Hematopoietic multipotent progenitor cell treated with erythropoietin and hydrocortisone succinate and interleukin-3 and kit ligand, for 17 days (in vitro differentiated cells): ENCODE results near the gene UTP4.

ENCODE experiments used
- DNase-seq: peaks from one replicate; pipeline ENCODE4 v3.0.0-alpha.2; 2015; ENCODE audit warnings: low spot score

The UTP4 gene

GRCh38 chr16:69176033-69176800 lies 43.8 kb downstream of the UTP4 start:
- DNase-seq, result no peak

GRCh38 chr16:69179328-69180010 lies 47.0 kb downstream of the UTP4 start:
- DNase-seq, result no peak

- DNase-seq, result no peak
These were observed 47.5 kb downstream of the UTP4 start for GRCh38 chr16:69180011-69180338.

DNA sequence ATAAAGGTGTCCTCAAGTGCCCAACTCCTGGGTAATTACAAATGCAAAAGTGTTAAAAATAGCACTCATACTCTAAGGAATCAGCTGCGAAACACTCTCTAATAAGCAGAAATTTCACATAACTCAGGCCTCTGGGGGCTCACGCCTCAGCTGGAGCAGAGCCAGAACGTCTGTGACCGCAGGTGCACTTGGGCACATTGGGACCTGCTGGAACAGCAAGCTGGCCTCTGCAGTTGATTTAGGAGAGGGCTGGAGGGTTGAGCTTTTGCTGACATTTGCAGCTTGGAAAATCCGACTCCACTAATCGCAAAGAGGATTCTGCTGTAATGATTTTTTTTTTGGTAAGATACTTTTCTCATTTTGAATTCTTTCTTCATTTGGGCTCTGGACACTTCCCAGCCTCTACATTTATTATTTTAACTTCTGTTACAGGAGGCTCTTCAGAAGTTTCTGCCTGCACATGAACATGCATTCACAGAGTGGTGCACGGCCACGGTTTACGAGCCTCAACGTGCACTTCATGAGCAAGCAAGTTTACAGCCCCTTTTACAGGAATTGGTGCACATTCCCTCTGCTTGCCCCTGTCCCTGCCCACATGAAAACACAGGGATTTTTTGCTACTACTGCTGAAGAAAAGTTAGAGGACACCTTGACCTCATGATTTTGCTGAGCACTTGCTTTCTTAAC lies 50.4 kb downstream of the UTP4 start:
- no peak for DNase-seq

DNA sequence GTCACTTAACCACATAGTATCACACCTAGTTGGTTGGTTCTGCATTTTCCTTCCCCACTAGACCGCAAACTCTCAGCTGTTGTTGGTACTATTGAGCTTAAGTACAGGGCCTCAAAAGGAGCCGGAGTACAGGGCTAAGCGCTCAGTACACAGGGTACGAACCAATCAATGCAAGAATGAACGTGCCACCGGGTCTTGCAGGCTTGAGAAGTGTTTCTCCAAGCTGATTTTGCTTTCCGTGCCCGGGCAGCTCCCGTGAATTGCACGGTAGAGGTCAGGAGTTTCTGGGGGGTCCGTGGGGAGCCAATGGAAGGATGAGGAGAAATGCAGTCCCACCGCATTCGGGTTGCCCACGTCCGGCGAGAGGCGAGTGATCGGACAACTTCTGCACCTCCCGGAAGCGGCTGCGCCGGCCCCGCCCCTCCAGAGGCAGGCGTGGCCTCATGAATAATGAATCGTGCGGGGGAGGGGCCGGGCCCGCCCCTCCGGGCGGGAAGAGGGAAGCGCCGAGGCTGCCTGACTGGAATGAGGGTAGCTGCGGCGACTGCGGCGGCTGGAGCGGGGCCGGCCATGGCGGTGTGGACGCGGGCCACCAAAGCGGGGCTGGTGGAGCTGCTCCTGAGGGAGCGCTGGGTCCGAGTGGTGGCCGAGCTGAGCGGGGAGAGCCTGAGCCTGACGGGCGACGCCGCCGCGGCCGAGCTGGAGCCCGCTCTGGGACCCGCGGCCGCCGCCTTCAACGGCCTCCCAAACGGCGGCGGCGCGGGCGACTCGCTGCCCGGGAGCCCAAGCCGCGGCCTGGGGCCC lies 54.4 kb downstream of the UTP4 start, which contains the start of gene SNTB2:
Gene SNTB2, plus strand, starts transcription at position 523 of the 804 bp plus-strand sequence. Its CDS starts 3 bp downstream, at position 526.
- DNase-seq, result peak; percentile 78

DNA sequence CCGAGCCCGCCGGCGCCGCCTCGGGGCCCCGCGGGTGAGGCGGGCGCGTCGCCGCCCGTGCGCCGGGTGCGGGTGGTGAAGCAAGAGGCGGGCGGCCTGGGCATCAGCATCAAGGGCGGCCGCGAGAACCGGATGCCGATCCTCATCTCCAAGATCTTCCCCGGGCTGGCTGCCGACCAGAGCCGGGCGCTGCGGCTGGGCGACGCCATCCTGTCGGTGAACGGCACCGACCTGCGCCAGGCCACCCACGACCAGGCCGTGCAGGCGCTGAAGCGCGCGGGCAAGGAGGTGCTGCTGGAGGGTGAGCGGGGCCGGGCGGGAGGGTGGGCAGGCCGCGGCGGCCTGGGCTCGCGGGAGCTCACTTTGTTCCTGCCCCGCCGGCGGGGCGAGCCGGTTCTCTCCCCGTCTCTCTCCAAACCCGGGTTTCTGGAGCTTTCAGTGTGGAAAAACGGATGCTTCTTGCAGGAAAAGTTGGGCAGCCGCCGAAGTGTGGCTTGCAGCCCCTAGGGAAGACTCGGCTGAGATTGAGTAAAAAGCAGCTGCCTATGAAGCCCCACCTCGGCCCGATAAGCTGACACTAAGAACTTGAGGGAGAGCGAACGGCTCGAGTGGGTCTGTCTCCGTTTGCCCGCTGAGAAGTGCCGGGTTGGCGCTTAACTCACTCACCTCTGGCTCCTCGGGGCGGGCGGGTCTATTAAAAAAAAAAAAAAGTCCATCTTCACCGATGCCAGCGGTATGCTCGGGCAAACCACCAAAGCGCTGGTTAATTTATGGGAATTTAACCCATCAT lies 55.2 kb downstream of the UTP4 start:
- no peak for DNase-seq

DNA sequence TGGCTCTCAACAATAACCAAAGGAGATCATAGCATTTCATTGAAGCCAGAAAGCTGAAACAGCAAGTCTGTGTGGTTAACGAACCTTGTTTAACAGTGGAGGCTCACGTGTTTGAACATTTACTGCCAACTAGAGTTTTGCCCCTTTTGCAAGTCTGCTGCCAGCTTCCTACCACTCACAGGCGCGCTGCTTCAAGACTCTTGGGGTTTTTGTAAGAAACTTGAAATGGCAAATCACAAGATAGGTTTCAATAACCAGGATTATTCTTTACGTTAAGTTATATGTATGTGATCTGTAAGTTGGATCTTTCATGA lies 55.7 kb downstream of the UTP4 start:
- no peak for DNase-seq

- no peak for DNase-seq
These were observed 56.3 kb downstream of the UTP4 start for GRCh38 chr16:69188716-69189115.

DNA sequence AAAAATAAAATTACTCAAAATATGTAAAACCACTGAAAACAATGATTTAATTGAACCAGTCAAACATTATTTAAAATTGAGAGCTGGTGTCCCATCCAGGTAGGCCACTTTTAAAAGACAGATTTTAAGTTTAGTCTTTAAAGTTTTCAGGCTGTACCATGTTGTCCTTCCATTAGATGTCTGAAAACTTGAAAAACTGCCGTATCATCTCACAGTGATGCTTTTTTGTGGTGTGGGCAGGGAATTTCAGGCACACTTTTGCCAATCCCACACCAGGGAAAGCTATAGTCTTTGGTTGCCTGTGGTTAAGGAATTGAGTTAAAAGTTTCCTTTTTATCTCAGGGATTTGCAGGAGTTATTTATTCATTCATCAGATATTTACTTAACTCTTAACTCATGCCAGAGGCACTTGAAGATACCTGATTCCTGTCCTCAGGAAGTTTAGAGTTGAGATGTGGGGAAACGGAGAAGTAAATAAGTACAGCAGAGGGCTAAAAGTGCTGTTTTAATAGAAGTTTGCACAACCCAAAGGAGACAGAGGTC lies 57.7 kb downstream of the UTP4 start:
- DNase-seq, result no peak

DNA sequence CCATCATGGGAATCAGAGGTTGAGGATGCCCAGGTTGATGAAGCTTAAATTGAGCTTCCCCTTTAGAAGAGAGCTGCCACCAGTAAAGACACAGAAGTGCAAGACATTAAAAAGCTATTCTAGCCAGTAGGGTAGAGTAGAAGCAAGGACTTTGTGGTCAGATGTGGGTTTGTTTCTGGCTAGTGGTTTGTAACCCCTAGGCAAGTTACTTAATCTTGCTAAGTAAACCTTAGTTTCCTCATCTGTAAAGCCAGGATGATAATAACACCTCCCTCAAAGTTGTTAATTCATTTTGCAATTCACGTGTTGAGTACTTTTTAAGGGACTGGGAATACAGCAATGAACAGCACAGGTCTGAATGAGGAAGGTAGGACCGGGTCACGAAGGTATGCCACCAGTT lies 58.1 kb downstream of the UTP4 start:
- no peak for DNase-seq

DNA sequence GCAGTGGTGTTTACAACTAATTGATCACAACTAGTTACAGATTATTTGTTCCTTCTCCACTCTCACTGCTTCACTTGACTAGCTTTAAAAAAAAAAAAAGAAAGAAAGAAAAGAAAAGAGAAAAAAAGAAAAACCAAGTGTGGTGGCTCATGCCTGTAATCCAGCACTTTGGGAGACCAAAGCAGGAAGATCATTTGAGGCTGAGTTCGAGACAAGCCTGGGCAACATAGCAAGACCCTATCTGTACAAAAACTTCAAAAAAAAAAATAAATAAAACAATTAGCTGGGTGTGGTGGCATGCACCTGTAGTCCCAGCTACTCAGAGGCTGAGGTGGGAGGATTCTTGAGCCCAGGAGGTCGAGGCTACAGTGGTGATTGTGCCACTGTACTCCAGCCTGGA lies 58.7 kb downstream of the UTP4 start:
- no peak for DNase-seq

GRCh38 chr16:69193855-69194254 lies 61.4 kb downstream of the UTP4 start:
- DNase-seq, result no peak

GRCh38 chr16:69194488-69194887 lies 62.0 kb downstream of the UTP4 start:
- no peak for DNase-seq

GRCh38 chr16:69195369-69196029 lies 63.0 kb downstream of the UTP4 start:
- no peak for DNase-seq

DNA sequence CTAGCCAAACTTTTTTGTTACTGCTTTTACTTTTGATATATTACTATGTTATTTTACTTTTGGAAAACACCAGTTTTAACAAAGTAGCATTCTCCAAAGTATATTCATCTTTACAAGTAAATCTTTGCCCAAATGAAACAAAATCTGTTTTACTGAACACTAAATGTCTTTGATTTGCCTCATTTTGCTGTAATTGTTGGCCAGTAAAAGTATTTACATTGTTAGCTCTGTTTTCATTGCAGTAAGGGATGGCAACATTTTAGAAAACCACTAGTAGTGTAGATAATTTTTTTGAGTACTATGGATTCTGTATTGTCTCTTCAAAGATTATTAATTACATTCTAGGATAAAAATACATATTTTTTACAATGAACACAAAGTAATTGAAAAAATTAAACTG lies 65.1 kb downstream of the UTP4 start:
- no peak for DNase-seq

DNA sequence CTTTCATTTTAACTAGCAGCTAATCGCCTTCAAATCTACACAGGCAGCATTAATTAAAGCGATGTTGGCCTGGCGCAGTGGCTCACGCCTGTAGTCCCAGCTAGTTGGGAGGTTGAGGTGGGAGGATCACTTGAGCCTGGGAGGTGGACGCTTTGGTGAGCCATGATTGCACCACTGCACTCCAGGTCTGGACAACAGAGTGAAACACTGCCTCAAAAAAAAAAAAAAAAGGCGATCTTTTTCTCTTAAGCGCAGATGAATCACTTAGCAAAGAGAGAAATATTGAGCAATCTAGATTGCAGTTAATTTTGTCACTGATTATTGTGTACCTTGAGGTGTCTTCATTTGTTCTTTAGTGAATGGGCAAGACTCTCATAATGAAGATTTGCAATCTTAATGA lies 66.9 kb downstream of the UTP4 start:
- no peak for DNase-seq

DNA sequence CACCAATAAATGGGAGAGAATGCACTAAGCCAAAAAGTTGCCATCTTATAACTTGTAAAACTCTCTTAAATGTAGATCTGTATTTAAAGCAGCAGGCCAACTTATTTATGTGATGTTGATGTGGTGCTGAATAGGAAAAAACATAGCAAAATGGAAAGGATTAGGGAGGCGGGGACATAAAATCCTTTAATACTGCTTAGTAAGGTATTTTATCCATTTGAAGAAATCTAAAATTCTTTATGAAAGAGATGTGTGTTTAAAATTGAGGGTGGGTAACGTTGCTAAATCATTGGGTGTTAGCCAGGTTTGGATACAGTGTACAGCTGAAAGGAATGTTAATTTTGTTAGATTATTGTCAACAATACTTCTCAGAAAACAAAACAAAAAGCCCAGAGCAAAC lies 68.8 kb downstream of the UTP4 start:
- DNase-seq, result no peak

- DNase-seq, result no peak
These were observed 69.3 kb downstream of the UTP4 start for GRCh38 chr16:69201787-69202186.

DNA sequence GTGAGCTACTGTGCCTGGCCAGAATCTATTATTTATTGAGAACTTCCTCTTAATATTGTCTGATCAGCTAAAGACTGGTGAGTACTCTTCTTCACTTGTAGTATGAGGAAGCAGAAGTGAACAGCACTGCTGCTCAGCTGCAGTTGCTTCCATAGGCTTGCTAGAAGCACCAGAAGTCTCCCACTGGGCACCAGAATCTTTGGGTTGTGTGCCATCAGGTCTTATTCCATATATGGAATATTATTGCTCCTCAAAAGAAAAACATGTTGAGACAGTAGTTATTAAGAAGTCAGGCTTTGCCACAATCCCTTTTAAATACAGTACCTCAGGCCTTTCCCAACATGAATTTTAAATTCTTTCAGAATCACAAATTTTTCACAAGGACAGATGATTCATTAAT lies 71.7 kb downstream of the UTP4 start:
- DNase-seq, result no peak

DNA sequence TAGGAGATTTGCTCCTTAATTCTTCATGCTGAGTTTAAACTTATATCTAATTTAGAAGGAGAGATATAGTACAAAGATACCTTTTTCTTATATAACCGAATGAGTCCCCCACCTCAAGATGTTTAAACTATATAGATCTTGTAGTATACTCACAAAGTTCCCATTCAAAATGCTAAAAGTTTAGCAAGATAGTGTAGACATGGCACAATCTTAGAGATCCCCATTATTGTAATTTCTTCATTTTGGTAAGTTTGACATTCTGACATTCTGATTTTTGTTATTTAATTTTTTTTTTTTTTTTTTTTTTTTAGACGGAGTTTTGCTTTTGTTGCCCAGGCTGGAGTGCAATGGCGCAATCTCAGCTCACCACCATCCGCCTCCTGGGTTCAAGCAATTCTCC lies 77.3 kb downstream of the UTP4 start:
- DNase-seq, result no peak

DNA sequence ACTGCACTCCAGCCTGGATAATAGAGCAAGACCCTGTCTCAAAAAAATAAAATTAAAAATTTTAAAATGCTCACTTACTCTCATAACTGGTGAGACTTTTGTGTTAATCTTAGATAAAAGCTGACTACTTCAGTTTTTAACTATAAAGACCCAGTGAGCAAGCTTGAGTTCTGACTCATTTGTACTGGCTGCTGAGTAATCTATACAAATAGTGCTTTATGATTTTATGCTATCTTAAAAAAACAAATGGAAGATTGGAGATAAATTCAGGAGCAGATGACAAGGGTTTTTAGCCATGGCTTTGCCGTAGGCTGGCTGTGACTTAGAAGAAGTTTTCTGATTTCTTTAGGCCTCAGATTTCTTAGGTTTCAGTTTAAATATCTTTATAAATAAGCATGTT lies 85.0 kb downstream of the UTP4 start:
- no peak for DNase-seq
